SK-N-SH (cell line): Measurements from ENCODE around the gene MYRF.

Source experiments
- CTCF ChIP-seq: fragments of 200-600 bp; sonication (generic); IDR thresholded peaks from 2 replicates; pipeline ENCODE4 v1.6.1; 2017; ENCODE audit warnings: antibody characterized with exemption, mild to moderate bottlenecking, moderate library complexity
- POLR2AphosphoS5 ChIP-seq: IDR thresholded peaks from 2 replicates; pipeline ENCODE4 v1.6.1; 2012; ENCODE audit warnings: low read depth, low read length

GRCh38 chr11:61718046-61718531 lies 34.3 kb upstream of the MYRF start:
- no peak for TF ChIP-seq CTCF
- no peak for TF ChIP-seq POLR2AphosphoS5
